ENCODE data around the gene BTN3A1.

- TF ChIP-seq, protein P1, sequence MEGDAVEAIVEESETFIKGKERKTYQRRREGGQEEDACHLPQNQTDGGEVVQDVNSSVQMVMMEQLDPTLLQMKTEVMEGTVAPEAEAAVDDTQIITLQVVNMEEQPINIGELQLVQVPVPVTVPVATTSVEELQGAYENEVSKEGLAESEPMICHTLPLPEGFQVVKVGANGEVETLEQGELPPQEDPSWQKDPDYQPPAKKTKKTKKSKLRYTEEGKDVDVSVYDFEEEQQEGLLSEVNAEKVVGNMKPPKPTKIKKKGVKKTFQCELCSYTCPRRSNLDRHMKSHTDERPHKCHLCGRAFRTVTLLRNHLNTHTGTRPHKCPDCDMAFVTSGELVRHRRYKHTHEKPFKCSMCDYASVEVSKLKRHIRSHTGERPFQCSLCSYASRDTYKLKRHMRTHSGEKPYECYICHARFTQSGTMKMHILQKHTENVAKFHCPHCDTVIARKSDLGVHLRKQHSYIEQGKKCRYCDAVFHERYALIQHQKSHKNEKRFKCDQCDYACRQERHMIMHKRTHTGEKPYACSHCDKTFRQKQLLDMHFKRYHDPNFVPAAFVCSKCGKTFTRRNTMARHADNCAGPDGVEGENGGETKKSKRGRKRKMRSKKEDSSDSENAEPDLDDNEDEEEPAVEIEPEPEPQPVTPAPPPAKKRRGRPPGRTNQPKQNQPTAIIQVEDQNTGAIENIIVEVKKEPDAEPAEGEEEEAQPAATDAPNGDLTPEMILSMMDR (IDR thresholded peaks at IDR 0.05 in 2 of 3, conservative IDR thresholded peaks at IDR 0.05 in 1 of 3; ENCODE audit: control insufficient read depth in 2 of 3, extremely low read depth in 1 of 3, insufficient read depth in 1 of 3, low read depth in 3 of 3, low read length in 3 of 3) = no peak
- TF ChIP-seq TAF1 (IDR thresholded peaks at IDR 0.05; ENCODE audit: borderline replicate concordance, low read depth, low read length) (no peak), EZH2 (IDR thresholded peaks at IDR 0.05; ENCODE audit: borderline replicate concordance, control insufficient read depth, low read depth, low read length) (no peak), MXI1 (IDR thresholded peaks at IDR 0.05; ENCODE audit: low read depth, low read length) (no peak), POLR2A (IDR thresholded peaks at IDR 0.05; ENCODE audit: low read depth, low read length) (no peak), SMC3 (IDR thresholded peaks at IDR 0.05; ENCODE audit: borderline replicate concordance, low read length) (no peak), JUND (IDR thresholded peaks at IDR 0.05; ENCODE audit: low read depth, low read length) (no peak), BCL11A (IDR thresholded peaks at IDR 0.05; ENCODE audit: low read depth, low read length) (no peak), PBX3 (IDR thresholded peaks at IDR 0.05; ENCODE audit: insufficient replicate concordance, low read depth, low read length) (no peak)
Measured at GRCh38 chr6:26398555-26398954, 3.5 kb upstream of the BTN3A1 start.
